Ovary (tissue), 3 donors: ENCODE data around the gene BNC2.

ENCODE experiments used
- CTCF ChIP-seq, 3 donors: fragments of 450-650 bp in 2 of 3; fragments of 200-600 bp in 1 of 3; IDR thresholded peaks; one replicate each; pipeline versions ENCODE4 v1.5.1 to v1.8.0; 2016 to 2022; ENCODE audit warnings: antibody characterized with exemption in 3 of 3, mild to moderate bottlenecking in 1 of 3
- EP300 ChIP-seq: sonication (generic); formaldehyde crosslinking; IDR thresholded peaks from one replicate; pipeline ENCODE4 v1.6.1; 2017; ENCODE audit warnings: antibody characterized with exemption
- donor health status: DM: no; HTN: no; CAD: no.

- TF ChIP-seq EP300 (no peak), CTCF (IDR thresholded peaks at IDR 0.05) (no peak)
Measured at GRCh38 chr9:16715404-16715803, 155.1 kb downstream of the BNC2 start.
